Measurements from ENCODE around the gene MKNK2. TPM values are rescaled to one million over a fixed set of nuclear protein-coding genes. Genes with fewer than 3 reads are reported as not detected.

The MKNK2 gene
- 93.0 and 188 TPM in 2 replicates for total RNA-seq

GRCh38 chr19:2050991-2051772, at the start of gene MKNK2:
Gene MKNK2, minus strand, starts transcription at chr19:2051244. Its CDS starts 393 bp downstream, at chr19:2050851.

GRCh38 chr19:2096480-2097202, 45.6 kb upstream of the MKNK2 start, which contains the start of gene IZUMO4:
Gene IZUMO4, plus strand, starts transcription at chr19:2096915. Its CDS starts 31 bp downstream, at chr19:2096946.

GRCh38 chr19:2096034-2096479, 45.0 kb upstream of the MKNK2 start, which contains the start of gene MOB3A:
Gene MOB3A, minus strand, starts transcription at chr19:2096326. Its CDS starts 17,766 bp downstream, at chr19:2078560.

GRCh38 chr19:2015608-2015950, 35.5 kb downstream of the MKNK2 start, which contains the start of gene BTBD2:
Gene BTBD2, minus strand, starts transcription at chr19:2015714. Its CDS starts 11 bp downstream, at chr19:2015703.

Other genes starting within 250 kb of the MKNK2 start
- gene ATP8B3, start 239.0 kb downstream of the MKNK2 start, total RNA-seq: 5.4 and 5.6 TPM in 2 replicates
- gene REXO1, start 202.8 kb downstream of the MKNK2 start, total RNA-seq: 23.6 and 41.8 TPM in 2 replicates
- 22.5 and 35.2 TPM in 2 replicates for gene KLF16, start 187.7 kb downstream of the MKNK2 start, total RNA-seq
- 104 and 115 TPM in 2 replicates for gene ABHD17A, start 165.7 kb downstream of the MKNK2 start, total RNA-seq
- gene ADAT3, start 145.8 kb downstream of the MKNK2 start, total RNA-seq: 7.0 and 8.6 TPM in 2 replicates
- gene SCAMP4, start 145.8 kb downstream of the MKNK2 start, total RNA-seq: 103 and 128 TPM in 2 replicates
- 94.3 and 97.7 TPM in 2 replicates for gene CSNK1G2, start 110.1 kb downstream of the MKNK2 start, total RNA-seq
- 75.8 and 189 TPM in 2 replicates for gene BTBD2, start 35.5 kb downstream of the MKNK2 start, total RNA-seq
- gene MOB3A, start 45.1 kb upstream of the MKNK2 start, total RNA-seq: 48.3 and 50.0 TPM in 2 replicates
- 2.1 and 4.1 TPM in 2 replicates for gene IZUMO4, start 45.7 kb upstream of the MKNK2 start, total RNA-seq
- gene AP3D1, start 100.3 kb upstream of the MKNK2 start, total RNA-seq: 120 and 148 TPM in 2 replicates
- gene DOT1L, start 112.7 kb upstream of the MKNK2 start, total RNA-seq: 19.1 and 23.3 TPM in 2 replicates
- gene PLEKHJ1, start 185.1 kb upstream of the MKNK2 start, total RNA-seq: 94.7 and 152 TPM in 2 replicates
- gene SF3A2, start 185.6 kb upstream of the MKNK2 start, total RNA-seq: 83.1 and 84.6 TPM in 2 replicates
- 0.16 and 1.8 TPM in 2 replicates for gene AMH, start 198.1 kb upstream of the MKNK2 start, total RNA-seq
- 0.13 and 0.16 TPM in 2 replicates for gene JSRP1, start 205.2 kb upstream of the MKNK2 start, total RNA-seq
- gene PEAK3, start 230.9 kb upstream of the MKNK2 start, total RNA-seq: not detected in 2 replicates

Measured in mesangial cell (primary cell).